Uterus (tissue), 2 donors: Measurements from ENCODE around the gene ZNF581.

Source experiments
- POLR2A ChIP-seq, 2 donors: fragments of 450-650 bp; IDR thresholded peaks; one replicate each; pipeline ENCODE4 v1.6.1; 2016; ENCODE audit warnings: antibody characterized with exemption in 2 of 2, mild to moderate bottlenecking in 1 of 2, moderate library complexity in 1 of 2
- TF ChIP-seq, protein P1 (sequence below), 4 experiments: fragments of 200-600 bp in 2 of 4; fragments of 450-650 bp in 2 of 4; sonication (generic) in 2 of 4; IDR thresholded peaks; one replicate each; pipeline ENCODE4 v1.5.1; 2016 to 2019; ENCODE audit warnings: antibody characterized with exemption in 4 of 4, mild to moderate bottlenecking in 2 of 4, moderate library complexity in 1 of 4

GRCh38 chr19:55679343-55680257, 36.2 kb downstream of the ZNF581 start:
- TF ChIP-seq, protein P1, sequence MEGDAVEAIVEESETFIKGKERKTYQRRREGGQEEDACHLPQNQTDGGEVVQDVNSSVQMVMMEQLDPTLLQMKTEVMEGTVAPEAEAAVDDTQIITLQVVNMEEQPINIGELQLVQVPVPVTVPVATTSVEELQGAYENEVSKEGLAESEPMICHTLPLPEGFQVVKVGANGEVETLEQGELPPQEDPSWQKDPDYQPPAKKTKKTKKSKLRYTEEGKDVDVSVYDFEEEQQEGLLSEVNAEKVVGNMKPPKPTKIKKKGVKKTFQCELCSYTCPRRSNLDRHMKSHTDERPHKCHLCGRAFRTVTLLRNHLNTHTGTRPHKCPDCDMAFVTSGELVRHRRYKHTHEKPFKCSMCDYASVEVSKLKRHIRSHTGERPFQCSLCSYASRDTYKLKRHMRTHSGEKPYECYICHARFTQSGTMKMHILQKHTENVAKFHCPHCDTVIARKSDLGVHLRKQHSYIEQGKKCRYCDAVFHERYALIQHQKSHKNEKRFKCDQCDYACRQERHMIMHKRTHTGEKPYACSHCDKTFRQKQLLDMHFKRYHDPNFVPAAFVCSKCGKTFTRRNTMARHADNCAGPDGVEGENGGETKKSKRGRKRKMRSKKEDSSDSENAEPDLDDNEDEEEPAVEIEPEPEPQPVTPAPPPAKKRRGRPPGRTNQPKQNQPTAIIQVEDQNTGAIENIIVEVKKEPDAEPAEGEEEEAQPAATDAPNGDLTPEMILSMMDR (IDR thresholded peaks at IDR 0.05) = no peak
- TF ChIP-seq POLR2A (IDR thresholded peaks at IDR 0.05) = no peak
